Raji (cell line): ENCODE data around the gene AOPEP.

ENCODE experiments used
- POLR2A ChIP-seq: IDR thresholded peaks from 2 replicates; pipeline ENCODE4 v1.6.1; 2011; ENCODE audit warnings: low read depth, low read length, control low read depth; ENCODE audit not compliant: insufficient read depth

AOPEP gene

DNA sequence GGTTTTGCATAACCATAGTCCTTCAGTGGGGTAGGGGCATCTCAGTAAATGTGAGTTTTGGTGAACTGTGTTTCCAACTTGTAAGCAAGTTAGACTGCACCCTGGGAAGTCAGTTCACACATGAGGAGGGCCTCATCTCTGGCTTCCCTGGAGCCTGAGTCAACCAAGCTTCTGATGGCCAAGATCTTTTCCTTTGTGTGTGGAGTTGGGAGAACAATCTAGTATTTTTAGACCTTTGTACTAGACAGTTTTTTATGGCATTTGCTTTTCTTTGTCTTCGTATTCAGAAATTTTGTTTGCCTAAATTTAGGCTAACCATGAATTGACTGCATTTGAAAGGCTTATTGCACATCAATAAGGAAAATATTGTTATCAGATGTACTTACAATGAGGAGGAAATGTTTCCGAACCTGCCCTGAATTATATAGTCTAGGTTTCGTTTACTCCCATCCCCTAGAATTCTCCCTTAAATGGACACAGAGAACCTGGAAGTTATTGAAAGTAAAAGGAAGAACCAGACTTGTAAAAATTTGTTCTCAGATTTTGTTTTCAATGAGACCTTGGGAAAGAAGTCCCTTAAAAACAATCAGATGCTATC is 204.6 kb downstream of the AOPEP start:
- no peak for TF ChIP-seq POLR2A

DNA sequence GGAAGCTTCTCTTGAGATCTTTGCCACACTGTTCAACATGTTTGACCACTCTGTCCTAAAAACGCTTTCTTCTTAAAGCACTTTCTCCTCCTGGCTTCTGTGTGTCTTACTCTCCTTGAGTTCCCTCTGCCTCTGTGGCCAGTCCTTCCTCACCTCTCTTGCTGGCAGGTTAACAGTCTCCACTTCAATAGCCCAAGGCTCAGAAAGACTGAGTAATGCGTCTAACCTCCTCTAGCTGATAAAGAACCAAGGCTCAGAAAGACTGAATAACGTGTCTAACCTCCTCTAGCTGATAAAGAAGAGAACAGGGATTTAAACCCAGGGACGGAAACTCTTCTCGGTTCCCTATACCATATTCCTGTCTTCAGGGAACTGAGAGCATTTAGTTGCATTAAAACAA is 205.2 kb downstream of the AOPEP start:
- no peak for TF ChIP-seq POLR2A

DNA sequence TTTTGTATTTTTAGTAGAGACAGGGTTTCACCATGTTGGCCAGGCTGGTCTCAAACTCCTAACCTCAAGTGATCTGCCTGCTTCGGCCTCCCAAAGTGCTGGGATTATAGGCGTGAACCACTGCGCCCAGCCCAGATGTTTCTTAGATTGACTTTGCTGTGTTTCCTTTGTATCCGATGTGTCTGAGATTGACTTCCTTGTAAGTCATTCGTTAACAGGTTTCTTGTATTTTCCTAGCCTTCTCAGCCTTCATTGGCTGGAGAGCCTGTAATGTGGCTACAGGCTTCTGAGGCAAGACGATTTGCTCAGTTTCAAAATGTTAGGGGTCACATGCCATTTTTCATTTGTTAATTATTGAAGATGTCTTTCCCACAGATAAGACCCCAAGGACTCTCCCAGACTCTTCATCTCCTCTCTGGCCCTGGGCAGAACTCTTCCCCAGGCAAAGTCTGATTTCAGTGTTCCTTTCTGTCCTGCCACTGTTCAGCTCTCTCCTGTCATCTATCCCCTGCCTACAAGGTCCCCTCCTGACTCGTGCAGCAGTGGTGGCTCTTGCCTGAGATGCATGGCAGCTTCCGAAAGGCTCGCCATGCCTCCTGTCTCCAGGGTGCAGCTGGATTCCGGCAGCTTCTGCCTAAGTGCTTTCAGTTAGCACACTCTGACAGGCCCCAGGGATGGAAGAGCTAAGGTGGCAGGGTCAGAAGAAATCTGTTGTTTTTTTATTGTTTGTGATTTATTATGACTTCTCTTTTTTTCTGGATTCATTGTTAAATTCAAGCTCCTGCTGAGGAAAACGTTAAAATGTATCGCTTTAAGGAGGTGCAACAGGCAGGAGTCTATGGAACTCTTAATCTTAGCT is 206.4 kb downstream of the AOPEP start:
- TF ChIP-seq POLR2A = no peak

DNA sequence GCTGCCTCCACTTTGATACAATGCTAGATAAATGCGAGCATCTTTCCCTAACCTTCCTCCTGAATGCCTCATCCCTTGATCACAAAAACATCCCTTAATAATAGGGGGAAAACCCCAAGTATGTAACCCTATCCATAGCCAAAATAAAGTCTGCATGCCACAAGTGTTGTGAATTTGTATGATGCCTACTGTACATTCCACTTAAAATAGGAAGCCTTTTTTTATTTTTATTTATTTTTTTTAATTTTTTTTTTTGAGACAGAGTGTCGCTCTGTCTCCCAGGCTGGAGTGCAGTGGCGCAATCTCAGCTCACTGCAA is 207.0 kb downstream of the AOPEP start:
- TF ChIP-seq POLR2A = no peak

DNA sequence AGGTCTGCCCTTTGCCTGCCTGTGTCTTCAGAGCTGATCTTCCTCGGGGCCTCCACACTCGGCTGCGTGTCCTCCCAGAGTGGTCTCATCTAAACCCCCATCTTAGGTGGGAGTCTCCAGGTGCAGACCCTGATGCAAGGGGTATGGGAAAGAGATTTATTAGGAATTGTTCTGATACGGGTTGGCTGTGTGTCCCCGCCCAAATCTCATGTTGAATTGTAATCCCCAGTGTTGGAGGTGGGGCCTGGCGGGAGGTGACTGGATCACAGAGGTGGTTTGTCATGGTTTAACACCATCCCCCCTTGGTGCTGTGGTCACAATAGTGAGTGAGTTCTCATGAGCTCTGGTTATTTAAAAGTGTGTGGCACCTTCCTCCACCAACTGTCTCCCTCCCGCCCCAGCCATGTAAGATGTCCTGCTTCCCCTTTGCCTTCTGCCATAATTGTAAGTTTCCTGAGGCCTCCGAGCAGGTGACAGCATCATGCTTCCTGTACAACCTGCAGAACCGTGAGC is 208.4 kb downstream of the AOPEP start:
- TF ChIP-seq POLR2A = no peak

DNA sequence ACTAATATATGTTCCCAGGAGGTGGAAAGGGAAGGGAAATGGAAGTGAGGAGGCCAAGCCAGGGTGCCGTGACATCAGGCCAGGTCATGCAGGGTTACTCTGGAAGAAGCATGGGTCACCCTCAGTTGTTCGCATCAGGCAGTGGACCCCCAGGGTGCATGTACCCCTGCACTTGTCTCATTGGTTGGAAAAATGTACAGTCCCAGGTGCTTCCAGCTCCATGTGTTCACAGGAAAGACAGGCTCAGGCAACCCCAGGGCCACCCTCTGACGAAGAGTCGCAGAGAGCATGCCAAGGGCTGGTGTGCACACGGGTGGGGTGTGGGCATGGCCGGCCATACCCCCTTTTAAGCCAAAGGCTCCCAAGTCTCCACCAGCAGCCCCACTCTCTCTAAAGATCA is 208.9 kb downstream of the AOPEP start:
- no peak for TF ChIP-seq POLR2A

DNA sequence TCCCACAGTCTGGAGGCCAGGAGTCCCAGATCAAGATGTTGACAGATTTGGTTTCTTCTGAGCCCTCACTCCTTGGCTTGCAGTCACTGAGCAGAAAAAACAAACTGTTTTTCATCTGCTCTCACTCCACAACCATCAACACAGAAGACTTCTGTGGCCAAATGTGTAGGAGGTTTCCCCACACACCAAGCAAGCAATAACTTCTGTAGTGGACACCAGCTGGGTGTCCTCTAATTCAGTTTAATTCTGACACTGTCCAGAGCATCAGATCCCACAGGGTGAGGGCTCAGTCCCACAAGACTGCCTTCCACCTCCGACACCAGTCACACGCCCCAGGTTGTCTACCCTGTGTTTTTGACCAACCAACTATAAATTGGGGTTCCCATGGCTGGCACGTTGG is 209.9 kb downstream of the AOPEP start:
- no peak for TF ChIP-seq POLR2A

DNA sequence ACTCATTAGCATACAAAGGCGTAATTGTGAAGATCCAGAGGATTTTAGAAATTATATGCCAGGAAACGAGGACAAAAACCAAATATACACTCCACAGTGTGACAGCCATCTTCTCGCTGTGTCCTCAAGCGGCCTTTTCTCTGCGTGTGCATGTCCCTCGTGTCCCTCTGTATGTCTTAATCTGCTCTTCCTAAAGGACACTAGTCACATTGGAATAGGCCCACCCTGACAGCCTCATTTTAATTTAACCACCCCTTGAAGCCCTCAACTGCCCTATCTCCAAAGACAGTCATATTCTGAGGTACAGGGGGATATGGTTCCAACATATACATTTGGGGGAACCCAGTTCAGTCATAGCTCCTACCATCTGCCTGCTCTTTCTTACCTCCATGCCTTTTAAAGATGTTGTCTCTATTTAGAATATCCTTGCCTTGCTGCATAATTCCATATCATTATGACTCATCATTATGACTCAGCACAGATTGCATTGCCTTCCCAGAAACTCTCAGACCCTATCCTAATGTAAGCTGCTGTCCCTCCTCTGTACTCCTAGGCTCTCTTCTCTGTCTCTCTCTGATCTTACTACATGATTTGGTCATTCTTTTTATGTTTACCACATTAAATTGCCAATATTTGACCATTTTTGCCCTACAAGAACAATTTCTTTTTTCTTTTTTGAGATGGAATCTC is 210.9 kb downstream of the AOPEP start:
- TF ChIP-seq POLR2A = no peak

DNA sequence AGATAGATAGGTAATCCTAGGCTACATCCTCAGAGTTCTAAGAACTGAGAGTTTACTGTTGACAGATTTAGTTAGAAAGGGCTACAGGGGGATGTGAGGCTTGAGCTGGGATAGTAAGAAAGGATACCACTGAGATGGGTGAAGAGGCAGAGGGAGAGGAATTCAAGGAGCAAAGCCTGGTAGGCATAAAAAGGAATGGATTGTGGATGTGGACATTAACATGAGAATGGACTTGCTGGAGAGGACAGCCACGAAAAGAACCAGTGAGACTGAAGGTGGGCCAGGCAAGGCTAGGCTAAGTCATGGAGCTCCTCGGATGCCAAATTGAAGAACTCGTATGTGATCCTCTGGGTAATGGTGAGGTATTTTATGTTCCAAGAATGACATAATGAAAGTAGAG is 211.9 kb downstream of the AOPEP start:
- no peak for TF ChIP-seq POLR2A

DNA sequence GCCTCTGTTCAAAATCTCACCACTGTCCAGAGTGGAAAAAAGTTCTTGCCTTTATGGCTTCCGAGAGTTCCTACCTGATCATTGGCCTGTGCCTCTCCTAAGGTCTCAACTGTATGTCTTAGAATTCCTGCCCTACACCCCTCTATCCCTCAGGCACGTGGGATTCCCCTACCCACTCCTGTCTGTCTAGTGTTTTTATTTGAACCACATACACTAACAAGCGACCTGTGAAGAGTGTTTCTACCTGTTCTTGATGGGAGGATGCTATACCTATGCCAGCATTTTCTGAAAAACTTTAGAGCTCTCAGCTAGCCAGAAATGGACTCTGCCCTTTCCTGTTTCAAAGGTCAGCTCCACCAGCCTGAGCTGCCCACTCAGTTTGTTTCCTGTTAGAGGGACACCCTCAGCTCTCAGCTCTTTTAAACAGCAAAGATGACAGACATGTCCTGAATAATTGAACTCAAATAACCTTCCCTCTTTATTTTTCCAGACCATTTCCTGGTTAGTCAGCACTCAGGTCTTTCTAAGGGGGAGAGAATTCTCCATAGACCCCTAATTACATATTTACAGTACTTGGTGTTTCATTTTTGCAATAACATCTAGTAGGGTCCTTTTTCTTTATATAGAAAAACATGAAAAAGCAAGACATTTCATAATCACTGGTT is 214.8 kb downstream of the AOPEP start:
- TF ChIP-seq POLR2A = no peak

DNA sequence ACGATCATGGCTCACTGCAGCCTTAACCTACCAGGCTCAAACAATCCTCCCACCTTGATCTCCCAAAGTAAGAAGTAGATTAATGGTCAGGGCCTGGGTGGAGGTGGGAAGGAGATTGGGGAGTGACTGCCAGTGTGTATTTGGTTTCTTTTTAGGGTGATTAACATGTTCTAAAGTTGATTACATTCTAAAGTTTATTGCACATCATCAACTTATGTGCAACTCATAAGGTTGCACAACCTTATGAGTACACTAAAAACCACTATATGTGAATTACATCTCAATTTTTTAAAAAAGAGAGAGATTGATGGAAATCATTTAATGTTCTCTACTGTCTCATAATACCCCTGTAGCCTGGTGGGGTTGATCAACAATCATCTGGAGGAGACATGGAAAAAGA is 218.1 kb downstream of the AOPEP start:
- no peak for TF ChIP-seq POLR2A

DNA sequence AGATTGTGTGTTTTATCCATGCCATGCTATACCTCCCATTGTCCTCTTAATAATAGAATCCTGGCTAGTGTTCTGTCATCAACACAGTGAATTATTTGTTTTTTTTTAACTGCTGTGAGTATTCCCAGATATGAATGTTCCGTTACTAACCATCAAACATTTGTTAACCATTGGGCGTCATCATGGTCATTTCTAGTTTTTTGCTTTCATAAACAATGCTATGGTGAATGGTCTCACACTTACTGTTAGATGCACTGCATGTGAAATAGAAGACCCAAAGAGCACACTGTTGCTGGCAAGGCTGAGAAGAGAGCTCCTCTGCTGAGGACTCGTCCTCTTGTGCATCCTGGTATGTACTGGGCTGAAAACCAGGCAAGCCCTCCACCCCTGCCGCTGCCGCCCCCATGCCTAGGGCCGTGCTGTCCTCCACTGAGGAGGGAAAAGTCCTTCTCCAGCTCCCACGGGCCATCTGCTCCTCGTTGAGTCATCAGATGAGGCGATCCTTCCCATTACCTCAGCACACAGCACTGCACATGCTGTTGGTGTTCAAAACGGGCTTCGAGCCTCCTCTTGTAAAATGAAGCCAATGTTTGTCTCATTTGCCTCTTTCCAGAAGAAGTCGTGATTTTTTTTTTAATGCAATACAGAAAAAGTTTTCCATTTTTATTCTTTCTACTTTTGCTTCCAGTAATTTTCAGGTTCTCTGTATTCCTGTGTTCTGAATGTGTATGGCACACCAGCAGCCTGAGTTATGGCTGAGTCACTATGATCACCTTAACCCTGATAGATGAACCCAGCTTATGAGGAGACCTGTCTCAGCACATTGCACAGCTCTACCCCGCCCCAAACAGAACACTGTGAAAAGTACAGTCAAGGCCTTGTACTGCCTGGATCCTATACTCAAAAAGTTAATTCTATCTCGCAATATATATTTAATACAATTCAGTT is 219.0 kb downstream of the AOPEP start:
- no peak for TF ChIP-seq POLR2A

DNA sequence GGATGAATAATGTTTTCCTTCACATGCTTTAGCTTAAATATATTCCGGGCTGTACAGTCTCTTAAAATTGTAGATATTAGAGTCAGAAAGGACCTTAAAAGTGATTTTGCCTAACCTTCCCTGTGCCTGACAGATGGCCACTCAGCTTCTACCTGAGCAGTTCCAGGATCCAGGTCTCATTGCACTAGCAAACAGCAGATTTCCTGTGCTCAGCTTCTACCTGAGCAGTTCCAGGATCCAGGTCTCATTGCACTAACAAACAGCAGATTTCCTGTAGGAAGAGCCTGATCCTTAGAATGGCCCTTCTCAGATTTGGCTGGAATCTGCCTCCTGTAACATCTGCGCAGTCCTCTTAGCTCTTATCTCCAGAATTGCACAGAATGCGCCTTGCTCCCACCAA is 219.8 kb downstream of the AOPEP start:
- no peak for TF ChIP-seq POLR2A

DNA sequence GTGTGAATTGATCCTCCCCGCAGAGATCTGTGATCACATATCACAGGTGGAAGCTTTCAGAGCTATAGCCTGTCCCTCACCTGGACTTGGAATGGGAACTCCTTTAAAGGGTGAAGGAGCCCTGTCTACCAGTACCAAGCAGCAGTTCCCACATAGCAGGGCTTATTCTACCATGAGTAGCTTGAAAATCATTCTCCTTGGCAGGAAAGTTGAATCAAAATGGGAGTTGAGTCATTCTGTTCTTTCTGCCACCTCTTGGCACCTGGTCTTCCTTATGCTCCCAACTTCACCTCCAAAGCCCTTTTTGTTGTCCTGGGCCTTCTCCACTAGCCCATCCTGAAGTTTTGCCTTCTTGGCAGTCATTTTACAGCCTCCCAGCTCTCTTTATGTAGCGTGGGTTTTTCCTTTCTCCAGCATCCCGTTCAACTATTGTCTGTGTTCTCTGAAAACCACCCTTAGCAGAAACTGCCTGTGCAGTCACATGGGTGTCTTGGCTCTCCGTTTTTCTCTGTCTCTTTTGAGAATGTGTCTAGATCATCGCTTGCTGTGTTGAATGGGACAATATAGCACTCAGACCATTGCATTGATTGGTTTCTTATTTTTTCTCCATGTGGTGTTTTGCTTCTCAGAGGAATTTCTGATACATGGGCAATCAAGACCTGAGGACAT is 222.2 kb downstream of the AOPEP start:
- TF ChIP-seq POLR2A = no peak
